ENCODE results near the gene GRK3. TPM values are rescaled to one million over a fixed set of nuclear protein-coding genes. Genes with fewer than 3 reads are reported as not detected.
"Not testable (repeated sequence)": the region's sequence is repeated elsewhere in the genome, so short reads cannot be mapped to it uniquely, and the experiment has no call there.

GRK3 gene
- total RNA-seq (ENCODE audit: unreplicated experiment): 7.1 TPM
- long read RNA-seq, partial matches to known transcripts: 1 of 1 reads
- long read RNA-seq, other reads (novel, unspliced or antisense): 0 of 1 reads

- Mint-ChIP-seq H3K36me3 (ENCODE audit: low read depth, unreplicated experiment) (peaks cover 5% of the 10 kb centered on the region), H3K4me3 (ENCODE audit: unreplicated experiment) (peak within 1 kb of the TSS; percentile 98), H3K27ac (ENCODE audit: unreplicated experiment) (no peak within 1 kb of the TSS), H3K9me3 (ENCODE audit: unreplicated experiment) (no peaks in the 10 kb centered on the region), H3K4me1 (ENCODE audit: unreplicated experiment) (peaks cover 18% of the 10 kb centered on the region), H3K27me3 (ENCODE audit: unreplicated experiment) (peaks cover 3% of the 10 kb centered on the region)
- TF ChIP-seq CTCF (IDR thresholded peaks at IDR 0.05; ENCODE audit: unreplicated experiment): no peak
- peak; percentile 65 for DNase-seq (ENCODE audit: low spot score)
Measured at GRCh38 chr22:25564320-25564978, at the start of gene GRK3. Gene GRK3, plus strand, starts transcription at chr22:25564675. Its CDS starts 366 bp downstream, at chr22:25565041.

- no peak for DNase-seq (ENCODE audit: low spot score)
- Mint-ChIP-seq H3K4me1 (ENCODE audit: unreplicated experiment) (no peaks in the 10 kb centered on the region), H3K27me3 (ENCODE audit: unreplicated experiment) (no peaks in the 10 kb centered on the region), H3K27ac (ENCODE audit: unreplicated experiment) (no peak overlapping the region), H3K36me3 (ENCODE audit: low read depth, unreplicated experiment) (peaks cover 11% of the 10 kb centered on the region), H3K9me3 (ENCODE audit: unreplicated experiment) (no peaks in the 10 kb centered on the region), H3K4me3 (ENCODE audit: unreplicated experiment) (no peak overlapping the region)
- no peak for TF ChIP-seq CTCF (IDR thresholded peaks at IDR 0.05; ENCODE audit: unreplicated experiment)
Measured at GRCh38 chr22:25518000-25518663, 46.3 kb upstream of the GRK3 start.

- no peak overlapping the region for H3K4me3 Mint-ChIP-seq (ENCODE audit: unreplicated experiment)
- no peaks in the 10 kb centered on the region for H3K27me3 Mint-ChIP-seq (ENCODE audit: unreplicated experiment)
- no peak overlapping the region for H3K27ac Mint-ChIP-seq (ENCODE audit: unreplicated experiment)
- H3K36me3 Mint-ChIP-seq (ENCODE audit: low read depth, unreplicated experiment): peaks cover 20% of the 10 kb centered on the region
- no peaks in the 10 kb centered on the region for H3K4me1 Mint-ChIP-seq (ENCODE audit: unreplicated experiment)
- TF ChIP-seq CTCF (IDR thresholded peaks at IDR 0.05; ENCODE audit: unreplicated experiment): no peak
- no peak for DNase-seq (ENCODE audit: low spot score)
- H3K9me3 Mint-ChIP-seq (ENCODE audit: unreplicated experiment): no peaks in the 10 kb centered on the region
Measured at GRCh38 chr22:25525376-25525775, 39.1 kb upstream of the GRK3 start.

- peaks cover 20% of the 10 kb centered on the region for H3K36me3 Mint-ChIP-seq (ENCODE audit: low read depth, unreplicated experiment)
- not testable (repeated sequence) for H3K9me3 Mint-ChIP-seq (ENCODE audit: unreplicated experiment); H3K27ac Mint-ChIP-seq (ENCODE audit: unreplicated experiment); H3K4me1 Mint-ChIP-seq (ENCODE audit: unreplicated experiment); H3K4me3 Mint-ChIP-seq (ENCODE audit: unreplicated experiment); H3K27me3 Mint-ChIP-seq (ENCODE audit: unreplicated experiment); DNase-seq (ENCODE audit: low spot score)
Measured at GRCh38 chr22:25525804-25526584, 38.5 kb upstream of the GRK3 start.

GRCh38 chr22:25527016-25527415, 37.5 kb upstream of the GRK3 start:
- H3K27me3 Mint-ChIP-seq (ENCODE audit: unreplicated experiment); H3K9me3 Mint-ChIP-seq (ENCODE audit: unreplicated experiment); H3K4me3 Mint-ChIP-seq (ENCODE audit: unreplicated experiment); H3K27ac Mint-ChIP-seq (ENCODE audit: unreplicated experiment); DNase-seq (ENCODE audit: low spot score); H3K4me1 Mint-ChIP-seq (ENCODE audit: unreplicated experiment): not testable (repeated sequence)
- H3K36me3 Mint-ChIP-seq (ENCODE audit: low read depth, unreplicated experiment): peaks cover 13% of the 10 kb centered on the region

GRCh38 chr22:25528068-25528467, 36.4 kb upstream of the GRK3 start:
- not testable (repeated sequence) for DNase-seq (ENCODE audit: low spot score); H3K36me3 Mint-ChIP-seq (ENCODE audit: low read depth, unreplicated experiment); H3K27me3 Mint-ChIP-seq (ENCODE audit: unreplicated experiment); H3K4me1 Mint-ChIP-seq (ENCODE audit: unreplicated experiment); H3K4me3 Mint-ChIP-seq (ENCODE audit: unreplicated experiment); H3K9me3 Mint-ChIP-seq (ENCODE audit: unreplicated experiment); H3K27ac Mint-ChIP-seq (ENCODE audit: unreplicated experiment)

- not testable (repeated sequence) for H3K4me3 Mint-ChIP-seq (ENCODE audit: unreplicated experiment); H3K27ac Mint-ChIP-seq (ENCODE audit: unreplicated experiment); H3K9me3 Mint-ChIP-seq (ENCODE audit: unreplicated experiment); H3K4me1 Mint-ChIP-seq (ENCODE audit: unreplicated experiment); H3K27me3 Mint-ChIP-seq (ENCODE audit: unreplicated experiment); H3K36me3 Mint-ChIP-seq (ENCODE audit: low read depth, unreplicated experiment); DNase-seq (ENCODE audit: low spot score)
Measured at GRCh38 chr22:25529059-25529458, 35.4 kb upstream of the GRK3 start.

GRCh38 chr22:25529541-25530137, 34.8 kb upstream of the GRK3 start:
- not testable (repeated sequence) for H3K4me1 Mint-ChIP-seq (ENCODE audit: unreplicated experiment); H3K9me3 Mint-ChIP-seq (ENCODE audit: unreplicated experiment); H3K4me3 Mint-ChIP-seq (ENCODE audit: unreplicated experiment); DNase-seq (ENCODE audit: low spot score); H3K27ac Mint-ChIP-seq (ENCODE audit: unreplicated experiment); H3K27me3 Mint-ChIP-seq (ENCODE audit: unreplicated experiment); H3K36me3 Mint-ChIP-seq (ENCODE audit: low read depth, unreplicated experiment)

Measured in endothelial cell (in vitro differentiated cells).